SK-N-SH (cell line): ENCODE data around the gene HOXA6. TPM values are rescaled to one million over a fixed set of nuclear protein-coding genes. Genes with fewer than 3 reads are reported as not detected.

Experiments used
- CTCF ChIA-PET: fragments of 300-600, 350-600 bp; formaldehyde crosslinking; extraction: SDS; loops from one replicate; lab custom pipeline; 2021; lab: Yijun Ruan, JAX
- POLR2A ChIA-PET: fragments of 350-600 bp; sonication (Branson Sonifier 250); formaldehyde crosslinking; extraction: SDS; loops from one replicate; lab custom pipeline; 2020; ENCODE audit warnings: antibody characterized with exemption, inconsistent platforms; lab: Yijun Ruan, JAX
- DNase-seq: peaks from one replicate; pipeline ENCODE4 v3.0.0; 2012
- H2AFZ ChIP-seq: fragments of 200-600 bp; sonication (generic); 2 replicates; pipeline ENCODE4 v1.8.1; 2016; ENCODE audit warnings: antibody characterized with exemption, mild to moderate bottlenecking, low read depth
- H3F3A ChIP-seq: fragments of 200-600 bp; sonication (generic); replicated peaks from 2 replicates; pipeline ENCODE3; 2016; ENCODE audit warnings: antibody characterized with exemption, mild to moderate bottlenecking; ENCODE audit not compliant: insufficient read depth
- H3K27ac ChIP-seq, 2 experiments: fragments of 200-500 bp in 1 of 2; fragments of 200-600 bp in 1 of 2; sonication (Bioruptor generic) in 1 of 2; sonication (generic), shearing (Covaris generic) in 1 of 2; 2 replicates each; pipeline versions ENCODE4 v1.5.1 to v1.6.1; 2014 to 2016; ENCODE audit warnings: low read depth in 2 of 2, inconsistent platforms in 1 of 2, low read length in 1 of 2, mild to moderate bottlenecking in 1 of 2, mixed read lengths in 1 of 2
- H3K27me3 ChIP-seq: fragments of 200-600 bp; sonication (generic), shearing (Covaris generic); 2 replicates; pipeline ENCODE4 v1.6.1; 2016; ENCODE audit warnings: mixed run types; ENCODE audit not compliant: insufficient read depth
- H3K36me3 ChIP-seq, 2 experiments: fragments of 200-500 bp in 1 of 2; fragments of 200-600 bp in 1 of 2; sonication (Bioruptor generic) in 1 of 2; sonication (generic) in 1 of 2; replicated peaks in 1 of 2; 2 replicates each; pipeline versions ENCODE3 to v1.5.1; 2014 to 2016; ENCODE audit warnings: low read length in 1 of 2, mild to moderate bottlenecking in 1 of 2; ENCODE audit not compliant: insufficient read depth in 2 of 2, control insufficient read depth in 1 of 2
- H3K4me1 ChIP-seq, 2 experiments: fragments of 200-500 bp in 1 of 2; fragments of 200-600 bp in 1 of 2; sonication (Bioruptor generic) in 1 of 2; sonication (generic), shearing (Covaris generic) in 1 of 2; 2 replicates each; pipeline versions ENCODE4 v1.5.1 to v1.6.1; 2014 to 2016; ENCODE audit warnings: low read depth in 1 of 2, low read length in 1 of 2, mixed run types in 1 of 2; ENCODE audit not compliant: insufficient read depth in 2 of 2, control insufficient read depth in 1 of 2
- H3K4me2 ChIP-seq: fragments of 200-600 bp; sonication (generic), shearing (Covaris generic); 2 replicates; pipeline ENCODE4 v1.6.1; 2017; ENCODE audit warnings: mixed run types
- H3K4me3 ChIP-seq, 2 experiments: fragments of 200-500 bp in 1 of 2; fragments of 200-600 bp in 1 of 2; sonication (Bioruptor generic) in 1 of 2; sonication (generic), shearing (Covaris generic) in 1 of 2; 2 replicates each; pipeline versions ENCODE4 v1.5.1 to v1.8.1; 2014 to 2016; ENCODE audit warnings: low read depth in 2 of 2, inconsistent platforms in 1 of 2, low read length in 1 of 2, mild to moderate bottlenecking in 1 of 2, mixed read lengths in 1 of 2, moderate library complexity in 1 of 2
- H3K79me2 ChIP-seq: fragments of 200-600 bp; sonication (generic); 2 replicates; pipeline ENCODE4 v1.8.1; 2017; ENCODE audit warnings: mild to moderate bottlenecking; ENCODE audit not compliant: insufficient read depth
- H3K9ac ChIP-seq: fragments of 200-600 bp; sonication (generic); 2 replicates; pipeline ENCODE4 v1.6.1; 2017; ENCODE audit warnings: mixed run types
- H3K9me2 ChIP-seq: fragments of 200-600 bp; sonication (generic); 2 replicates; pipeline ENCODE4 v1.6.1; 2017; ENCODE audit warnings: mixed run types
- H3K9me3 ChIP-seq: fragments of 200-600 bp; sonication (generic); 2 replicates; pipeline ENCODE4 v1.6.1; 2017; ENCODE audit warnings: mixed run types, mild to moderate bottlenecking, moderate library complexity
- H4K20me1 ChIP-seq: fragments of 200-600 bp; sonication (generic); 2 replicates; pipeline ENCODE4 v1.6.1; 2017; ENCODE audit warnings: mild to moderate bottlenecking, mixed run types; ENCODE audit not compliant: insufficient read depth
- EZH2phosphoT487 ChIP-seq: fragments of 200-600 bp; sonication (generic); IDR thresholded peaks from 2 replicates; pipeline ENCODE4 v1.6.1; 2017; ENCODE audit warnings: low read depth, mixed run types, mild to moderate bottlenecking, antibody characterized with exemption, moderate library complexity, borderline replicate concordance
- YY1 ChIP-seq: IDR thresholded peaks from 2 replicates; pipeline ENCODE4 v1.4.0; 2012; ENCODE audit warnings: low read depth, mild to moderate bottlenecking
- WGBS: methylation state at CpG from one replicate; pipeline ENCODE4 v1.1.6; 2017; ENCODE audit warnings: low lambda C conversion rate; 5-methylcytosine and 5-hydroxymethylcytosine counted together
- polyA plus RNA-seq, 3 experiments: library from polyadenylated mRNA; depleted of rRNA; stranded (reverse); fragments of >200 nt; gene quantifications; 2 replicates each; pipeline ENCODE4 v1.2.3, GENCODE V29; 2012
- small RNA-seq, 7 experiments: library from RNA; depleted of rRNA; stranded (forward); fragments of <200 nt; gene quantifications; one replicate each; pipeline ENCODE3, GENCODE V24; 2012
- TF ChIP-seq, protein P1 (sequence below): IDR thresholded peaks from 2 replicates; pipeline ENCODE4 v1.4.0; 2012; ENCODE audit warnings: low read depth, borderline replicate concordance
- TF ChIP-seq, protein P2 (sequence below): IDR thresholded peaks from 2 replicates; pipeline ENCODE4 v1.4.0; 2012; ENCODE audit warnings: low read depth, borderline replicate concordance

Gene HOXA6
- polyA plus RNA-seq, 1 of the 3 experiments (the other 2 are of a cell fraction) = not detected

DNA sequence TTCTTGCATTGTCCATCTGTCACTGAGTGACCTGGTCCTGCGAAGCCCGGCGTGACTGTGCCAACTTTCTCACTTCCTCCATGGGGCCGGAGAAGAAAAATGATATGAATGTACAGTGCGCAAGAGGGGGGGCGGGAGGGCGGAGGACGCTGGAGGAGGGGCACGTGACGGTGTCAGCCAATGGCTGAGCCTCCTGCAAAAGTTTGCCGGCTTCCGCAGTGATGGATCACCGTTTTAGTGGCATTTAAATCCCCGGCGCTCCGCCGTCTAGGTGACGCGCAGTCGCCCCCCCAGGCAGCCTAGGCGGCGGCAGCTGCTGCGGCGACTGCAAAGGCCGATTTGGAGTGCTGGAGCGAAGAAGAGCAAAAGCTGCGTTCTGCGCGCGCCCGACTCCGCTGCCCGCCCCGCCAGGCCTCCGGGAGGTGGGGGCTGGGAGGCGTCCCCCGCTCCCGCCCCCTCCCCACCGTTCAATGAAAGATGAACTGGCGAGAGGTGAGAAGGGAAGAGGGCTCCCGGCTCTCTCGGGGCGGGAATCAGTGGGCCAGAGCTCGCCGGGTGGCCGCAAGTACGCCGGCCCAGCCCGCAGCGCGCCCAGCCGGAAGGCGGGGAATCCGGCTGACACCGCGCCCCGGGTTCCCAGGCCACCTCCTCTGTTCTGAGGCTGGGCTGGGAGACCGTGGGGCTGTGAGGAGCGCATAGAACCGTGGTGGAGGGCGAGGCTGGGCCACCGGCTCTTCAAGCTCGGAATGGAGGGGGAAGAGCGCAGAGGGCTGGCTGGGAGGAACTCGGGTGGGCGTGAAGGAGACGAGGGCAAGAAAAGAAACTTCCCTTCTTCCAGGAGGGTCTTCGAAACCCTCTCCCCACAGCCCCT, 51.4 kb downstream of the HOXA6 start, which contains the start of gene HOXA1:
TSS of gene HOXA1 (minus strand) at position 104 of the 871 bp plus-strand sequence. CDS start at position 16, 88 bp downstream.
- DNase-seq = no peak
- no peaks in the 10 kb centered on the region for H4K20me1 ChIP-seq
- 4% methylated on average over 56 of the region's 68 CpGs for WGBS
- H3K9me3 ChIP-seq = no peaks in the 10 kb centered on the region
- H3K9me2 ChIP-seq = no peaks in the 10 kb centered on the region
- H3K4me1 ChIP-seq = no peaks in the 10 kb centered on the region; a peak in 1 of 4 replicates
- H3K79me2 ChIP-seq = no peaks in the 10 kb centered on the region
- CTCF ChIA-PET = interaction anchor here (1.0 to 2.0 kb wide), 4 partner anchors 8 to 36 kb away, joined by 3 to 4 read pairs (median 3); no protein-coding TSS in a partner anchor
- H3F3A ChIP-seq = no peaks in the 10 kb centered on the region
- no peak within 1 kb of the TSS for H3K27ac ChIP-seq
- H2AFZ ChIP-seq = no peak within 1 kb of the TSS
- H3K36me3 ChIP-seq = no peaks in the 10 kb centered on the region
- POLR2A ChIA-PET = no interaction called here
- peak within 1 kb of the TSS in 1 of 2 experiments; percentile 24; a peak in 2 of 4 replicates for H3K4me3 ChIP-seq
- TF ChIP-seq, protein P1, sequence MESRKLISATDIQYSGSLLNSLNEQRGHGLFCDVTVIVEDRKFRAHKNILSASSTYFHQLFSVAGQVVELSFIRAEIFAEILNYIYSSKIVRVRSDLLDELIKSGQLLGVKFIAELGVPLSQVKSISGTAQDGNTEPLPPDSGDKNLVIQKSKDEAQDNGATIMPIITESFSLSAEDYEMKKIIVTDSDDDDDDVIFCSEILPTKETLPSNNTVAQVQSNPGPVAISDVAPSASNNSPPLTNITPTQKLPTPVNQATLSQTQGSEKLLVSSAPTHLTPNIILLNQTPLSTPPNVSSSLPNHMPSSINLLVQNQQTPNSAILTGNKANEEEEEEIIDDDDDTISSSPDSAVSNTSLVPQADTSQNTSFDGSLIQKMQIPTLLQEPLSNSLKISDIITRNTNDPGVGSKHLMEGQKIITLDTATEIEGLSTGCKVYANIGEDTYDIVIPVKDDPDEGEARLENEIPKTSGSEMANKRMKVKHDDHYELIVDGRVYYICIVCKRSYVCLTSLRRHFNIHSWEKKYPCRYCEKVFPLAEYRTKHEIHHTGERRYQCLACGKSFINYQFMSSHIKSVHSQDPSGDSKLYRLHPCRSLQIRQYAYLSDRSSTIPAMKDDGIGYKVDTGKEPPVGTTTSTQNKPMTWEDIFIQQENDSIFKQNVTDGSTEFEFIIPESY = no peak
- peak; percentile 39; the same call in 1 of the 2 replicates for TF ChIP-seq EZH2phosphoT487
- TF ChIP-seq, protein P2, sequence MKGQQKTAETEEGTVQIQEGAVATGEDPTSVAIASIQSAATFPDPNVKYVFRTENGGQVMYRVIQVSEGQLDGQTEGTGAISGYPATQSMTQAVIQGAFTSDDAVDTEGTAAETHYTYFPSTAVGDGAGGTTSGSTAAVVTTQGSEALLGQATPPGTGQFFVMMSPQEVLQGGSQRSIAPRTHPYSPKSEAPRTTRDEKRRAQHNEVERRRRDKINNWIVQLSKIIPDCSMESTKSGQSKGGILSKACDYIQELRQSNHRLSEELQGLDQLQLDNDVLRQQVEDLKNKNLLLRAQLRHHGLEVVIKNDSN = peak; percentile 77
- TF ChIP-seq YY1 = no peak
- TF ChIP-seq, all 33 proteins: peak for 2
- peak within 1 kb of the TSS; percentile 42 for H3K4me2 ChIP-seq
- H3K27me3 ChIP-seq = peaks cover 97% of the 10 kb centered on the region
- no peak within 1 kb of the TSS for H3K9ac ChIP-seq

Small RNA genes within 50 kb of the gene (small RNA-seq; reads per million reads assigned to genes)
- gene AC004080.5 (0 reads per million in 7 experiments), gene RF01977 (0 reads per million in 7 experiments), gene RF02140 (0 reads per million in 7 experiments), gene RF02141 (0 reads per million in 7 experiments)

Other genes with a start within 250 kb of the HOXA6 start
- not detected in 2 replicates for gene HOXA1, start 51.8 kb downstream of the HOXA6 start, polyA plus RNA-seq (2012; rRNA removed)
- gene HOXA2, start 45.1 kb downstream of the HOXA6 start, polyA plus RNA-seq (2012; rRNA removed) = not detected in 2 replicates
- gene HOXA4, start 17.0 kb downstream of the HOXA6 start, polyA plus RNA-seq (2012; rRNA removed) = not detected in 2 replicates
- not detected in 2 replicates for gene HOXA5, start 4.1 kb downstream of the HOXA6 start, polyA plus RNA-seq (2012; rRNA removed)
- gene HOXA3, start 4.8 kb upstream of the HOXA6 start, polyA plus RNA-seq (2012; rRNA removed) = 0.15 TPM in 1 of 2 replicates, not detected in the other
- gene HOXA7, start 8.9 kb upstream of the HOXA6 start, polyA plus RNA-seq (2012; rRNA removed) = not detected in 2 replicates
- gene HOXA9, start 17.8 kb upstream of the HOXA6 start, polyA plus RNA-seq (2012; rRNA removed) = not detected in 2 replicates
- gene HOXA10, start 26.5 kb upstream of the HOXA6 start, polyA plus RNA-seq (2012; rRNA removed) = not detected in 2 replicates
- not detected in 2 replicates for gene HOXA11, start 37.5 kb upstream of the HOXA6 start, polyA plus RNA-seq (2012; rRNA removed)
- not detected in 2 replicates for gene HOXA13, start 52.3 kb upstream of the HOXA6 start, polyA plus RNA-seq (2012; rRNA removed)
- gene EVX1, start 95.0 kb upstream of the HOXA6 start, polyA plus RNA-seq (2012; rRNA removed) = not detected in 2 replicates